ENCODE data around the gene CCDC126.
"Not testable (repeated sequence)": the region's sequence is repeated elsewhere in the genome, so short reads cannot be mapped to it uniquely, and the experiment has no call there.

Gene CCDC126

GRCh38 chr7:23633417-23633816 is 36.2 kb downstream of the CCDC126 start:
- no peak for DNase-seq

DNA sequence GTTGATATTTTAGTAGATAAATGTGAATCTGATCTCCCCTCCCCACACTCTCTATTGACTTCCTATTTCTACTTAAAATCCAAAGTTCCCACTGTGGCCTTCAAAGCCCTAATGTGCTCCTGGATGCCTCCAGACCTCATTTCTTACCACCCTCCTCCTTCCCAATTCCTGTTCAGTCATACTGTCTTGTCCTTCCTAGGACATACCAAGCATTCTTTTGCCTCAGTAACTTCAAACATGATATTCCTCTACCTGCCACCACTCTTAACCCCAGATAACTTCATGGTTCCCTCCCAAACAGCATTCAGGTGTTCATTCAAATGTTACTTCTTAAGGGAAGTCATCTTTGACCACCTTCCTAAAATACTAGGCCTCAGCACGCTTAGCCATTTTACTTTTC is 48.6 kb downstream of the CCDC126 start:
- no peak for DNase-seq

GRCh38 chr7:23653942-23654341 is 56.8 kb downstream of the CCDC126 start:
- DNase-seq, result no peak

- no peak for DNase-seq
Observed at GRCh38 chr7:23654508-23654907, 57.3 kb downstream of the CCDC126 start.

DNA sequence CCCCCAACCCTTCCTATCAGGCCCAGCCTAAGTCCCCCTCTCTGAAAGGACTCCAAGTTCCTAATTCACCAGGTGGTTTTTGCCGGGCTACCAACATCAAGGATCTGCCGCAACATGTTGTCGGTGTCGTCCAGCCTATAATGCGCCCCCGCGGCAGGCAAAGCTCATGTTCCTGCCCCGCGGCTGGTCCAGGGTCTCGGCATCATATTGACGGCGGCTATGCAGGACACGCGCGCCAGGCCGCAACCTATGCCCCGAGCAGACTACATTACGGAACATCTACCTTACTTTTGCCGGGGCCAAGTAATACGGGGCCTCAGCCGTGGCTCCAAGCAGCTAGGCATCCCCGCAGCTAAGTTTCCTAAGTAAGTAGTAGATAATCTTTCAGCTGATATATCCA is 58.3 kb downstream of the CCDC126 start:
- no peak for DNase-seq

DNA sequence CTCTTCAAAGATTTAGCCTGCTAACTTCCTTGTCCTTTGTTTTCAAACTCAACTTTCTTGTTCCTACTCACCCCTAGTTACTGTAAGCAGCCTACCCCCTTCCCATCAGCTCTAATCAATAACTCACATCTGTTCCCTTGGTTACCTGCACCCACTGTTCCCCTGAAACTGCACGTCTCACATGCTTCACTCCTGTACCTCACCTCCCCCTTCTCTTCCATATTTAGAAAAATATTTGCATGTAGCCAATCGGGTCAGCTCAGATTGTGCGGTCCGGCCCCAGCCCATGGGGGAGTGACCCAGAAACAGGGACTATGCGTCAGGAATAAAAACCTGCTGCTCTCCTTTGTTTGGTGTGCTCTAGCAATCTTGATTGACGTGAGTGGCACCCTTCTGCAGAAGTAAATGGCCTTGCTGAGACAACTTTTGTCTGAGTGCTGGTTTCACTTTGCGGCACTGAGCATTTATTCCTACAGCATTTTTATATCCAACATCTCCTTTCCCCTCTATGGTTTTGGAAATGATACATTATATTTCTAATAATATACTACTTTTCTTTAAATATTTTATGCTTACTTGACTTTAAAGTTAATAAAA is 61.7 kb downstream of the CCDC126 start:
- DNase-seq, result no peak

DNA sequence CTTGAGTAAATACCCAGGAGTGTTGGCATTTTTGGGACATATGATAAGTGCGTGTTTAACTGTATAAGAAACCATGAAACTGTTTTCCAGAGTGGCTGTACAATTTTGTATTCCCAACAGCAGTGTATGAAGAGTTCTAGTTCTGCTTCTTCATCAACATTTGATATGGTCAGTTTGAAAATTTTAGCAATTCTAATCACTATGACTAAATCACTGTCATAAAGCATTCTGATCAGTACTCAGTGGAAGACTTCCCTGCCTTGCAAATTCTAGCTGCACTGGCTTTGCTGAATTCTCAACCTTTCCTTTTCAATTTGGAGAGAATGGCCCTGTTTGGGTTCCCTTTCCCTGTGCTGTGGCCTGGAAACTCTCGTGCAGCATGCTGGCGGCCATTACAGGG is 64.2 kb downstream of the CCDC126 start:
- DNase-seq, result no peak

DNA sequence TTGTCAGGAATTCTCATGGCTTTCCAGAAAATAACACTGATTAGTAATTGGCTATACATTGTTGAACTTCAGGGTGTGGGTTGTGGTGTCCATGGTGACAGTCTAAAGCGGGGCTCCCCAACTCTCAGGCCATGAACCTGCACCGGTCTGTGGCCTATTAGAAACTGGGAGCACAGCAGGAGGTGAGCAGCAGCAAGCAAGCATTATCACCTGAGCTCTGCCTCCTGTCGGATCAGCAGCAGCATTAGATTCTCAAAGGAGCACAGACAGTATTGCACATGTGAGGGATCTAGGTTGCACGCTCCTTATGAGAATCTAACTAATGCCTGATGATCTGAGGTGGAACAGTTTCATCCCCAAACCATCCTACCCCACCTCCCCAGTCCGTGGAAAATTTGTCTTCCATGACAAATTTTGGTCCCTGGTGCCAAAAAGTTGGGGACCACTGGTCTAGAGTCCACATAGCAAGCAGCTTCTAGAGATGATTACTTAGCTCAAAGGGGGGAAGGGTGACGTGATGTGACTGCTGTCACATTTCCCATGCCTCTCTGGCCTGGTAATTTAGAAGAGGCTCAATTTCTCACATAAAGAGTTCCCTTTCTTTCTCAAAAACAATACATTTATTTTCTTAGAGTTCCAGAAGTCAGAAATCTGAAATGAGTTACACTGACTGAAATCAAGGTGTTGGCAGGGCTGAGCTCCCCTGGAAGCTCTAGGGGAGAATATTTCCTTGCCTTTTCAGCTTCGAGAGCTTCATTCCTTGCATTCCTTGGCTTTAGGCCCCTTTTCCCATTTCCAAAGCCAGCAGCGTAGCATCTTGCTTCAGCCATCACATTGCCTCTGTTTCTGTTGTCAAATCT is 65.2 kb downstream of the CCDC126 start:
- no peak for DNase-seq

- DNase-seq, result no peak
Observed at GRCh38 chr7:23662984-23663313, 65.8 kb downstream of the CCDC126 start.

- DNase-seq, result no peak
Observed at GRCh38 chr7:23664122-23664521, 66.9 kb downstream of the CCDC126 start.

DNA sequence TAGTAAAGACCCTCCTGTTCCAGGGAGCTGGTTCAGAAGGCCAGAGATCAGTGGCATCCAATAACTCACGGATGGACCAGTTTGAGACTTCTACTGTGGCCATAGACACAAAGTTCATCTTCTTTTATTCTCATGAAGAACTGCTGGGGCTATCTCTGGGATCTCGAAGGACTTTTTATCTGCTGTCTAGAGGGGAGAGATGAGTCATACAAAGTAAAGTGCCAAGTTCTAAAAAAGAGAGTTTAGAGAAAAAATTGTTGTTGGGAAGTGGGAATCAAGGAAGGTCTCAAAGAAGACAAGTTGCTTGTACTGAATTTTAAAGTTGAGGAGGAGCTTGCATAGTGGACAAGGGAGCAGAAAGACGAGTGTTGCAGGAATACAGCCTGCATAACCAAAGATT is 74.9 kb downstream of the CCDC126 start:
- DNase-seq, result no peak

- DNase-seq, result no peak
Observed at GRCh38 chr7:23679898-23680413, 82.8 kb downstream of the CCDC126 start, which contains the start of gene FAM221A. Gene FAM221A (plus strand): TSS chr7:23680199. CDS start chr7:23680219, 20 bp downstream.

DNA sequence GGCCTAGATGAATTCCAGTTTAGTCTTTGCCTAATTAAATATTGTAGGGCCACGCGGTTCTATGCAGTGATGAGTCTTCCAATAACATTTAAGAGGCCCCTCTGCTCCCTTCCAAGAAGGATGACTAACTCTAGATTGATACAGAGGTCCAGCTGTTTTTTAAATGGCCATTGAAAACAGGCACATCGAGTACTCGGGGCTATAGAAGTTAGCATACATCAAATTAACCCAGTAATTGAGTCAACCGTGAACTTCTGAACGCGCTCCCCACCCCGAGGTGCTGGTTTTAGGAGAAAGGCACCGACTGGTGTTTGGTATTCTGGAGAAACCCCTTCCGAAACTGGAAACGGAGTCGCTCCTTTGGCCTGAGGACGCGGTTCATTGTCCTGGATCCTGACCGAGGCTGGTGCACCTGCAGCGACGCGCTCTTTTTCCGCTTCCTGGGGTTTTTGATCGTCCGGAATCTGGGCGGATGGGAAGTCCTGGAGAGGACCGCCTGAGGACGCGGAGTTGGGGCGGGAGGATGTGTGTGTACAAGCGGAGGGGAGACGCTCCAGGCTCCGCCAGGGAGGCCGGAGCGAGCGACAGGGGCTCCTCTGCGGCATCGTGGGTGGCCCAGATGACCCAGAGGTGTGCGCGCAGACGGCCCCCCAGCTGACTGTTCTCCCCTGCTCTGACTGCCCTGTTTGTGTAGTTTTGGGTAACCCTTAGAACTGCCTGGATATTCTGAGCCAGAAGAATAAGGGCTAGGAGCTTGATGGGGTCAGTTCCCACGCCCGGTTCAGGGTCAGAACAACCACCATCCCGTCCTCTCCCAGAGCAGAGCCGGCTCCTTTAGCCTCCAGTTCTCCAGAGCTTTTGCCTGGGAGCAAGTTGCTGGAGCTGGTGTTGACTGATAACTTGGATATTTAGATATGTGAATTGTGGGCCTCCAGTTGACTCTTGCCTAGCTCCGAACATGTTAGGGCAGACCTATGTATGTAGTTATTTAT is 83.5 kb downstream of the CCDC126 start:
- no peak for DNase-seq

DNA sequence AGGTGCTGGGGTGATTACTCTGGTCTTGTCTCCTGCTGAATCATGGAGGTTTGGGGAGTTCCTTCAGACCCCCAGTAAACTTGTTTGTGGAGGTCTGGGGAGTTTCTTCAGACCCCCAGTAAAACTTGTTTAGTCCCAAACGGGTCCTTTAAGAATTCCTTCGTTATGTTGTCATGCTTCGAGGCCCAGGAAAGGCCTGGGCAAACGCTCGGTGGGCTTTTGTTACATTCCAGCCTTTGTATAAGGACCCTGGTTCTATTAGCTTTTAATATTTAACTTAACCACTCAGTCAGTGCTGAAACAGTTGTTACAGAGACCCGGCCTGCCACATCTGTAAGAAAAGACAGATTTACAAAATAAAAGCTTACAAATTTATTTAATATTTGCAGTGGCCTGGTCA is 86.9 kb downstream of the CCDC126 start:
- DNase-seq, result not testable (repeated sequence)

DNA sequence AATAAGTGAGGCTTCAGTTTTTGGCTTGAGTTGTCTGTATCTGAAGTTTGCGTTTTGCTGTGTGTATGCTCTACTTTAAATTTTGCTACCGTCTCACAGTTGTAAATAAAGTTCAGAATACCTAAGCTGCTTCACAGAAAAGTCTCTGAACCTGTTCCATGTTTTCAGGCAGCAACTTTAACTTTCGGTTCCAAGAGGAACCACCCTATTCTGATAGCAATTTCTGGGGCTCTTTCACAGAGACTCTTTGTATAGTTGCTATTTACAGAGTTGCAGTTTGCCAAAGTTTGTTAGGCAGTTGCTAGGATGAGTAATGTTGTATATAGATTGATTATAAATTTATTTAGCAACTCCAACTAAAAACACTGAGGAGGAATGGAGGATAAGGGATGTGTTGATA is 88.5 kb downstream of the CCDC126 start:
- no peak for DNase-seq

- DNase-seq, result no peak
Observed at GRCh38 chr7:23687011-23687410, 89.8 kb downstream of the CCDC126 start.

DNA sequence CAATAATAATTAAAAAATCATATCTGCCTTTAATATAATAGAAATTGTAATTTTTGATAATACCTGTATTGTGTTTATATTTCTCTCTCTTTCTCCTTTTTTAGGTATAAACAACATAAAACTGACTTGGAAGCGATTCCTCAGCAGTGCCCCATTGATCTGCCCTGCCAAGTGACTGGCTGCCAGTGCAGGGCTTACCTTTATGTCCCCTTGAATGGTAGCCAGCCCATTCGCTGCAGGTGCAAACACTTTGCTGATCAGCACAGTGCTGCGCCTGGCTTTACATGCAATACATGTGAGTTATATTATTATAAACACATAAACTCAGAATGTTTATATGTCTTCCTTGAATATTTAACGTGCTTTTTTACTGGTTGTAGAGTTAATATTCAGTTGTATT is 92.0 kb downstream of the CCDC126 start:
- no peak for DNase-seq

DNA sequence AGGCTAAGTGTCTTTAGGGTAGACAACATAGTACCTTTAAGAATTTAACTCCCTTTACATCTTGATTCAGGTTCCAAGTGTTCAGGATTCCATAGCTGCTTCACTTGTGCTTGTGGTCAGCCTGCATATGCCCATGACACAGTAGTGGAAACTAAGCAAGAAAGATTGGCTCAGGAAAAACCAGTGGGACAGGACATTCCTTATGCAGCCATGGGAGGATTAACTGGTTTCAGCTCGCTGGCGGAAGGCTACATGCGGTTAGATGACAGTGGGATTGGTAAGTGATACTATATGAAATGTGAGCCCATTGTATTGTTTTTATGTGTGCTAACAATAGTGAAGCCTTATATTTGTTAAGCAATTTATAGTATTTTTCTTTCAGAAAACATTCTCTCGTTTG is 94.1 kb downstream of the CCDC126 start:
- no peak for DNase-seq

GRCh38 chr7:23693224-23693623 is 96.0 kb downstream of the CCDC126 start:
- DNase-seq, result no peak

Measured in cortex of kidney (tissue), 1 donor.